ENCODE measurements around the gene C3orf20. TPM values are rescaled to one million over a fixed set of nuclear protein-coding genes. Genes with fewer than 3 reads are reported as not detected.

The C3orf20 gene
- total RNA-seq, 1 experiment from 2014 or later: 0.28 TPM

DNA sequence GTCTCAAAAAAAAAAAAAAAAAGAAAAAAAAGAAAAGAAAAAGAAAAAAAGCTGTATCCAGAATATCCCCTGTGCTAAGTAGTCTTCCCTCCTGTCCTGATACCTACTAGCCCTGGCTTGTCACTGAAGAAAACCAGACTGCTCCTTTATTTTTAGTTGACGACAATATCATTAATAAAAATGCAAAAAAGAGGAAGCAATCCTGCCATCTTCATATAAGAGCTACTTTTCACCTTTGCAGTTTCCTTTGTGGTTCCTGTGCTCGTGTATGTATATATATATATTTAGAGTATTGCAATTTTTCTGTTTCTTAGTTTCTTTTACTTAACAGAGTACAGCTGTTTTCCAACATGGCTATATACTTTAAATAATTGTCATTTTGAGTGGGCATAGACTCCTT, 13.6 kb downstream of the C3orf20 start:
- BruUV-seq (replicated peaks): no TSS peak
- Mint-ChIP-seq H3K9me3 (ENCODE audit: low read depth, unreplicated experiment) (no peaks in the 10 kb centered on the region), H3K27me3 (ENCODE audit: unreplicated experiment) (peaks cover 49% of the 10 kb centered on the region), H3K27ac (ENCODE audit: unreplicated experiment) (no peak overlapping the region), H3K36me3 (ENCODE audit: insufficient read depth, unreplicated experiment) (no peaks in the 10 kb centered on the region), H3K4me3 (ENCODE audit: low read depth, unreplicated experiment) (no peak overlapping the region), H3K4me1 (ENCODE audit: low read depth, unreplicated experiment) (no peaks in the 10 kb centered on the region)
- TF ChIP-seq, protein P1, sequence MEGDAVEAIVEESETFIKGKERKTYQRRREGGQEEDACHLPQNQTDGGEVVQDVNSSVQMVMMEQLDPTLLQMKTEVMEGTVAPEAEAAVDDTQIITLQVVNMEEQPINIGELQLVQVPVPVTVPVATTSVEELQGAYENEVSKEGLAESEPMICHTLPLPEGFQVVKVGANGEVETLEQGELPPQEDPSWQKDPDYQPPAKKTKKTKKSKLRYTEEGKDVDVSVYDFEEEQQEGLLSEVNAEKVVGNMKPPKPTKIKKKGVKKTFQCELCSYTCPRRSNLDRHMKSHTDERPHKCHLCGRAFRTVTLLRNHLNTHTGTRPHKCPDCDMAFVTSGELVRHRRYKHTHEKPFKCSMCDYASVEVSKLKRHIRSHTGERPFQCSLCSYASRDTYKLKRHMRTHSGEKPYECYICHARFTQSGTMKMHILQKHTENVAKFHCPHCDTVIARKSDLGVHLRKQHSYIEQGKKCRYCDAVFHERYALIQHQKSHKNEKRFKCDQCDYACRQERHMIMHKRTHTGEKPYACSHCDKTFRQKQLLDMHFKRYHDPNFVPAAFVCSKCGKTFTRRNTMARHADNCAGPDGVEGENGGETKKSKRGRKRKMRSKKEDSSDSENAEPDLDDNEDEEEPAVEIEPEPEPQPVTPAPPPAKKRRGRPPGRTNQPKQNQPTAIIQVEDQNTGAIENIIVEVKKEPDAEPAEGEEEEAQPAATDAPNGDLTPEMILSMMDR (IDR thresholded peaks at IDR 0.05; ENCODE audit: unreplicated experiment): no peak
- CTCF ChIA-PET: no interaction called here
- no peak for DNase-seq
- intact Hi-C loops (cut with micrococcal nuclease; ENCODE audit: unreplicated experiment): no loop called here

DNA sequence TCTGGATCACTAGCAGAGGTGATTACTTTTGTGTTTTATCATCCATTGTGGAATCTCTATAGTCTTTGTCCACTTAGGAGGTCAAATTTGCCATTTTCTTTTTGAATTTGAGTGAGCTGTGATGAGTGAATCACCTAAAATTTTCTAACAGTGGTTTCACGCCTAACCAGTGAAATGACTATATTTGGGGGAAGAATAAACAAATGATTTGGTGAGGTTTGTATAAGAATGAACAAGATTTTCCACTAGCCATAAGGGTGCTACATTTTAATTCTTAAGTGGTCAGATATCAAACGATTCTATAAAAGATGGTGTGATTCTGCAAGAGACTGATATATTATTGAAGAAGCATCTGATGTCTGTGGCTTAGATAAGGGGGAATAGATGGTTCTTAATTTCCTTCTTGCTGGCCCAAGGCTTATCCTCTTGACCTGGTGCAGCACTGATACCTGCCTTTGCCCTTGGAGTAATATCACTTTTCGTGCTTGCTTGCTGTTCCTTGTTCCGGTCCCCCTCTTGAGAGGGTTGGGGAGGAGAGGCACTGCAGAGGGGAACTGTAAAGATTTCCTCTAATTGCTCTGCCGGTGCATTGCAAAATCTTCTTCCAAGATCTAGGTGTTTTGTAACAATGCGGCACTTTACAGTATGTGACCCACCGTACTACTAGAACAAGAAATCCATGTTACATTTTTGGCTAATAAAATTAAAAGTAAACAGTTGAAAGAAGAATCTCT, 14.5 kb downstream of the C3orf20 start:
- no TSS peak for BruUV-seq (replicated peaks)
- Mint-ChIP-seq H3K36me3 (ENCODE audit: insufficient read depth, unreplicated experiment) (no peaks in the 10 kb centered on the region), H3K9me3 (ENCODE audit: low read depth, unreplicated experiment) (no peaks in the 10 kb centered on the region), H3K27ac (ENCODE audit: unreplicated experiment) (no peak overlapping the region), H3K4me3 (ENCODE audit: low read depth, unreplicated experiment) (no peak overlapping the region), H3K4me1 (ENCODE audit: low read depth, unreplicated experiment) (no peaks in the 10 kb centered on the region), H3K27me3 (ENCODE audit: unreplicated experiment) (peaks cover 58% of the 10 kb centered on the region)
- DNase-seq: no peak
- intact Hi-C loops (cut with micrococcal nuclease; ENCODE audit: unreplicated experiment): no loop called here
- CTCF ChIA-PET: no interaction called here
- TF ChIP-seq, protein P1 (IDR thresholded peaks at IDR 0.05; ENCODE audit: unreplicated experiment): no peak

DNA sequence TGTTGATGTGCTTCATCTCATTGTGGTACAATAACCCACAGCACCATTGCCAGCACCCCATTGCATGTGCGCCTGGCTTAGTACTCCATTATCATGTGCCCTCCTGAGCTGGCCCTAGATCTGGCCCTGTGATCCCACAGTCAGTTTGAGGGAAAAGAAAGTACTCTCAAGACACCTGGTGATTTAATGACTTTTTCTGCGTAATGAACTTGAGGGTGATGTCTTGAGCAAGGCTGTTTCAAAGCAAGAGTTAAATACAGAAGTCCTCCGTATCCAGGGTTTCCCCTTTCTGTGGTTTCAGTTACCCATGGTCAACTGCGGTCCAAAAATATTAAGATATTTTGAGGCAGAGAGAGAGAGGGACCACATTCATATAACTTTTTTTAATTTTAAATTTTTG, 16.3 kb downstream of the C3orf20 start:
- no peak for DNase-seq
- TF ChIP-seq, protein P1 (IDR thresholded peaks at IDR 0.05; ENCODE audit: unreplicated experiment): no peak
- BruUV-seq (replicated peaks): no TSS peak
- CTCF ChIA-PET: no interaction called here
- Mint-ChIP-seq H3K9me3 (ENCODE audit: low read depth, unreplicated experiment) (no peaks in the 10 kb centered on the region), H3K27me3 (ENCODE audit: unreplicated experiment) (peaks cover 66% of the 10 kb centered on the region), H3K36me3 (ENCODE audit: insufficient read depth, unreplicated experiment) (no peaks in the 10 kb centered on the region), H3K27ac (ENCODE audit: unreplicated experiment) (no peak overlapping the region), H3K4me1 (ENCODE audit: low read depth, unreplicated experiment) (no peaks in the 10 kb centered on the region), H3K4me3 (ENCODE audit: low read depth, unreplicated experiment) (no peak overlapping the region)
- intact Hi-C loops (cut with micrococcal nuclease; ENCODE audit: unreplicated experiment): no loop called here

DNA sequence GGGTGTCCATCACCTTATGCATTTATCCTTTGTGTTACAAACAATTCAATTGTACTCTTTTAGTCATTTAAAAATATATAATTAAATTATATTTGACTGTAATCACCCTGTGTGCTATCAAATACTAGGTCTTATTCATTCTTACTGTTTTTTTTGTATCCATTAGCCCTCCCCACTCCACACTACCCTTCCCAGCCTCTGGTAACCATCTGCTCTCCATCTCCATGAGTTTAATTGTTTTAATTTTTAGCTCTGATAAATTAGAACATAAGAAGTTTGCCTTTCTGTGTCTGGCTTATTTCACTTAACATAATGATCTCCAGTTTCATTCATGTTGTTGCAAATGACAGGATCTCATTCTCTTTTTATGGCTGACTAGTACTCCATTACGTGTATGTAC, 16.8 kb downstream of the C3orf20 start:
- CTCF ChIA-PET: no interaction called here
- TF ChIP-seq, protein P1 (IDR thresholded peaks at IDR 0.05; ENCODE audit: unreplicated experiment): no peak
- Mint-ChIP-seq H3K4me3 (ENCODE audit: low read depth, unreplicated experiment) (no peak overlapping the region), H3K27me3 (ENCODE audit: unreplicated experiment) (peaks cover 66% of the 10 kb centered on the region), H3K4me1 (ENCODE audit: low read depth, unreplicated experiment) (no peaks in the 10 kb centered on the region), H3K27ac (ENCODE audit: unreplicated experiment) (no peak overlapping the region), H3K36me3 (ENCODE audit: insufficient read depth, unreplicated experiment) (no peaks in the 10 kb centered on the region), H3K9me3 (ENCODE audit: low read depth, unreplicated experiment) (no peaks in the 10 kb centered on the region)
- BruUV-seq (replicated peaks): no TSS peak
- no peak for DNase-seq
- intact Hi-C loops (cut with micrococcal nuclease; ENCODE audit: unreplicated experiment): no loop called here

Data from Calu3 (cell line).